T-helper 1 cell (primary cell): ENCODE measurements around the gene USF2.

Source experiments
- DNase-seq, 5 donors: peaks; one replicate each; pipeline ENCODE4 v3.0.0-alpha.2; 2012 to 2020

USF2 gene

DNA sequence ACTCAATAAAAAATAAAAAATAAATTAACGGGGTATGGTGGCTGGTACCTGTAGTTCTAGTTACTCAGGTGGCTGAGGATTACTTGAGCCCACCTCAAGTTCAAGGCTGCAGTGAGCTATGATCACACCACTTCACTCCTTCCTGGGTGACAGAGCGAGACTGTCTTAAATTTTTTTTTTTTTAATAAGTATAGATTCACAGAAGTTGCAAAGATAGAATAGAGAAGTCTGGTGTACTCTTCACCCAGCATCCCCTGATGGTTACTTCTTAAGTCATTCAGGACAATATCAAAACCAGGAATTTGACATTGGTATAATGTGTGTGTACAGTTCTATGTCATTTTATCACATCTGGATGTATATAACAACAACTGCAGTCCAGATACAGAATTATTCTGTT, 52.5 kb downstream of the USF2 start:
- DNase-seq = no peak

DNA sequence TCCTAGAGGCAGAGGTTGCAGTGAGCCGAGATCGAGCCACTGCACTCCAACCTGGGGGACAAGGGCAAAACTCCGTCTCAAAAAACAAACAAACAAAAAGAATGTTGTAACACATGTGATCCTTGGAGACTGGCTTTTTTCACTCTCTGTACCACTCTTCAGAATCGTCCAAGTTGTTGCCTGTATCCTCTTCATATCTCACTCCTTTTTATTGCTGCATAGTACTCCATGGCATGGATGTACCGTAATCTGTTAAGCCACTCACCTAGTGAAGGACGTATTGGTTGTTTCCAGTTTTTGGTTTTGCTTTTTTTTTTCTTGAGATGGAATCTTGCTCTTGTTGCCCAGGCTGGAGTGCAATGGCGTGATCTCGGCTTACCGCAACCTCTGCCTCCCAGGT, 53.3 kb downstream of the USF2 start:
- DNase-seq = no peak

DNA sequence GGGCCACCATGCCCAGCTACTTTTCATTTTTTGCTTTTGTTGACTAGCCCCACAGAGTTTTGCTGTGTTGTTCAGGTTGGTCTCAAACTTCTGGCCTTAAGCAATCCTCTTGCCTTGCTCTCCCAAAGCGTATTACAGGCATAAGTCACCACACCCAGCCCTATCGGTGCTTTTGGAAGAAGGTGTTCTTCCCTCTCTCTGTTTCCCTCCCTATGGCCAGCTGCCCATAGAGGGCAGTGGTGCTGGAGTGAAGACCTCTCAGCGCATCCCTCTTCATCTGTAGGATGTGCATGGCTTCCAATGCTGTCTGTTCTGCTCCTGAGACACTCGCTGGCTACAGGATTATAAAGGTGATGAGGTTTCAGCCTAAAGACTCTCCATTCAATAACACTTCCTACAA, 58.9 kb downstream of the USF2 start:
- no peak for DNase-seq

DNA sequence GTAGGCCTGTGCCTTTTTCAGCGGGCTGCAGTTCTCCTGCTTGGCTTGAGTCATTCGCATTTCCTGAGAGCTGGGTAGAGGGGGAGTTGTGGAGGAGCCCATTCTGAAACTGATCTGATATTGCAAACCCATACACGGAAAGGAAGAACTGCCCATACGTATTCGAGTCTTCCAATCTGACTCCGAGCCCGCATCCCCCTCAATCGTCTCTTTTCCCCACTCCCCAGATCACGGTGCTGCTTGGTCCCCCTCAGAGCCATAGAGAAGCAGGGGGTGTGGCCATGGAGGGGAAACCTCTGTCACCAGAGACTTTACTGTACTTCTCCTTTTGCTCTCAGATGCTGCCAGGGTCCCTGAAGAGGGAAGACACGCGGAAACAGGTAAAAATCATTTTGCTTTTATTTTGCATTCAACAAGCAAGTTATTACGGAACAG, 60.1 kb downstream of the USF2 start, which contains the start of gene CD22:
Gene CD22 (plus strand): TSS at position 337 of the 435 bp plus-strand sequence. CDS start 2,854 bp downstream, outside the sequence.
- DNase-seq = no peak

DNA sequence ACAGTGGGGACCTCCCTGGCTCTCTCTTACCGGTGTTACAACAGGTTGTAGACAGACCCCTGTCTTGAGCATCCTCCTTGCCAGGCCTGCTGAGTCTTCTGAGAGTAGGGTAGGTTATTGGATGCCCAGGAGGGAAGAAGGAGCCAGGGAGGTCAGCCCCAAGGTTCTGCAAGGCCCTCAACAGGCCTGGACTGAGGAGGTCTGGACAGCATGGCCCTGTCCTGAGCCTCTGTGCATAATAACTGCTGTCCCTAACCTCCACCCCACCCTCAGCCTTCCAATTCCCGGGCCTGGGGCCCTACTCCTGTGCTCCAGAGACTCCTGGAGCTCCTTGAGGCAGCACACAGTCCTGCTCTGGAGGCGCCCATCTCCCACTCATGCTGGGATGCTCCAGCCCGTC, 60.6 kb downstream of the USF2 start:
- no peak for DNase-seq
